ENCODE results near the gene S100A14. TPM values are rescaled to one million over a fixed set of nuclear protein-coding genes. Genes with fewer than 3 reads are reported as not detected.

S100A14 gene
- total and polyA plus RNA-seq, 7 donors, result 0.22 to 0.48 (median 0.38) TPM; not detected in 3

- no peak for TF ChIP-seq CTCF (IDR thresholded peaks at IDR 0.05)
- H3K4me1 ChIP-seq, result no peaks in the 10 kb centered on the region
- no peaks in the 10 kb centered on the region for H3K27me3 ChIP-seq (ENCODE audit: insufficient read depth in 3 of 3, low read length in 2 of 3)
- no peaks in the 10 kb centered on the region for H3K9me3 ChIP-seq
- H3K27ac ChIP-seq, result no peak overlapping the region
- ATAC-seq (no peak), DNase-seq (no peak)
- peaks cover 0 to 27% of the 10 kb centered on the region in 2 donors for H3K36me3 ChIP-seq (ENCODE audit: insufficient read depth in 1 of 2, low read depth in 1 of 2)
- no peak overlapping the region for H3K4me3 ChIP-seq
- intact Hi-C loops (cut with DNase I), result no loop called here
- 86 to 89% (median 88%) methylated on average over 6 of the region's 6 CpGs for WGBS, 3 donors
Observed at GRCh38 chr1:153602749-153603148, 13.4 kb downstream of the S100A14 start.

GRCh38 chr1:153599847-153600246 lies 16.3 kb downstream of the S100A14 start:
- ATAC-seq, result no peak
- no peaks in the 10 kb centered on the region for H3K4me1 ChIP-seq
- no peak overlapping the region for H3K27ac ChIP-seq
- no peaks in the 10 kb centered on the region for H3K36me3 ChIP-seq (ENCODE audit: insufficient read depth in 1 of 2, low read depth in 1 of 2)
- WGBS, 3 donors, result 92 to 93% (median 93%) methylated on average over 7 of the region's 7 CpGs
- intact Hi-C loops (cut with DNase I), result no loop called here
- no peaks in the 10 kb centered on the region for H3K9me3 ChIP-seq
- H3K27me3 ChIP-seq (ENCODE audit: insufficient read depth in 3 of 3, low read length in 2 of 3), result no peaks in the 10 kb centered on the region
- H3K4me3 ChIP-seq, result no peak overlapping the region
- no peak for TF ChIP-seq CTCF (IDR thresholded peaks at IDR 0.05)
- no peak for DNase-seq

DNA sequence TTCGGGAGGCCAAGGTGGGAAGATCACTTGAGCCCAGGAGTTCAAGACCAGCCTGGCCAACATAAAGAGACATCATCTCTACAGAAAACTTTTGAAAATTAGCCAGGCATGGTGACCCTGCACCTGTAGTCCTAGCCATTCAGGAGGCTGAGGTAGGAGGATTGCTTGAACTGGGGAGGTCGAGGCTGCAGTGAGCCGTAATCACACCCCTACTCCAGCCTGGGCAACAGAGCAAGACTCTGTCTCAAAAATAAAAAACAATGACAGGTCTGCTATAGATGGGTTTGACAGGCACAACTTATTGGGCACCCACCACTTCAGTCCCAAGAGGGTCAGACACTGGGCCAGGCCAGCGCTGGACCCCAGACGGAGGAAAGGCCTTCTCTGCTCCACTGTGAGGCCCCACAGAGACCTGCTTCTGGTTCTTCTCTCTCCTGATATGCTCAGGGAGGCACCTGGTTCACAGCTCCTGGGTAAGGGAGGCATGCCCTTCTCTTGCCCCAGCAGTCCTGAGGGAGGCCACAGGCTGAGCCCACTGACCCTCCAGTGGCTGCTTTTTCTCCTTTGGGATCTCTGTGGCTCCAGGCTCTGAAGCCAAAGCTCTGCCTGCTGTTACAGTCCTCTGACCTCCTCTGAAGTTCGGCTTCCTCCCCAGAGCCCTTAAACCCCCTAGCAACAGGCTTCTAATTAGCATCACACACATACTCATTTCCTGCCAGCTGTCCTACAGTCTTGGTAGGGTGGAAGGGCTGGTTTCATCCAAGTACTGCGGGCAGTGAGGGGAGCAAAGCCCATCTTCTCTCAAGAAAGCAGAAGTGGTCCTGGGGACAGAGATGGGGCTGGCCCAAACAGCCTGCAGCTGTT lies 17.6 kb downstream of the S100A14 start:
- no peaks in the 10 kb centered on the region for H3K9me3 ChIP-seq
- intact Hi-C loops (cut with DNase I), result no loop called here
- WGBS, 3 donors, result 60 to 73% (median 61%) methylated on average over 7 of the region's 7 CpGs
- DNase-seq, result no peak
- H3K27me3 ChIP-seq (ENCODE audit: insufficient read depth in 3 of 3, low read length in 2 of 3), result no peaks in the 10 kb centered on the region
- H3K27ac ChIP-seq, result no peak overlapping the region
- no peak overlapping the region for H3K4me3 ChIP-seq
- TF ChIP-seq CTCF (IDR thresholded peaks at IDR 0.05), result no peak
- peak in 2 of 4 donors; percentile 15 to 24 for ATAC-seq
- no peaks in the 10 kb centered on the region for H3K4me1 ChIP-seq
- H3K36me3 ChIP-seq (ENCODE audit: insufficient read depth in 1 of 2, low read depth in 1 of 2), result no peaks in the 10 kb centered on the region

- DNase-seq (no peak), ATAC-seq (no peak)
- no peak for TF ChIP-seq CTCF (IDR thresholded peaks at IDR 0.05)
- no peaks in the 10 kb centered on the region for H3K36me3 ChIP-seq (ENCODE audit: insufficient read depth in 1 of 2, low read depth in 1 of 2)
- H3K4me3 ChIP-seq, result no peak overlapping the region
- H3K4me1 ChIP-seq, result no peaks in the 10 kb centered on the region
- H3K9me3 ChIP-seq, result no peaks in the 10 kb centered on the region
- H3K27ac ChIP-seq, result no peak overlapping the region
- 80 to 87% (median 84%) methylated on average over 6 of the region's 6 CpGs for WGBS, 3 donors
- no peaks in the 10 kb centered on the region for H3K27me3 ChIP-seq (ENCODE audit: insufficient read depth in 3 of 3, low read length in 2 of 3)
- intact Hi-C loops (cut with DNase I), result no loop called here
Observed at GRCh38 chr1:153597206-153597605, 18.9 kb downstream of the S100A14 start.
